LHCN-M2 (cell line): ENCODE results near the gene MPHOSPH8. TPM values are rescaled to one million over a fixed set of nuclear protein-coding genes. Genes with fewer than 3 reads are reported as not detected.
A peak's percentile ranks its signal among the peaks of the same experiment; 100 is the strongest.
"Not testable (repeated sequence)": the region's sequence is repeated elsewhere in the genome, so short reads cannot be mapped to it uniquely, and the experiment has no call there.

ENCODE experiments used
- DNase-seq: peaks from one replicate; pipeline ENCODE4 v3.0.0-alpha.2; 2012; ENCODE audit warnings: low read depth
- total RNA-seq: library from RNA; depleted of rRNA; stranded (reverse); fragments of >200 nt; gene quantifications from 2 replicates; pipeline ENCODE4 v1.2.3, GENCODE V29; 2014

Gene MPHOSPH8
- total RNA-seq, 1 experiment from 2014 or later, result 11.0 TPM

DNA sequence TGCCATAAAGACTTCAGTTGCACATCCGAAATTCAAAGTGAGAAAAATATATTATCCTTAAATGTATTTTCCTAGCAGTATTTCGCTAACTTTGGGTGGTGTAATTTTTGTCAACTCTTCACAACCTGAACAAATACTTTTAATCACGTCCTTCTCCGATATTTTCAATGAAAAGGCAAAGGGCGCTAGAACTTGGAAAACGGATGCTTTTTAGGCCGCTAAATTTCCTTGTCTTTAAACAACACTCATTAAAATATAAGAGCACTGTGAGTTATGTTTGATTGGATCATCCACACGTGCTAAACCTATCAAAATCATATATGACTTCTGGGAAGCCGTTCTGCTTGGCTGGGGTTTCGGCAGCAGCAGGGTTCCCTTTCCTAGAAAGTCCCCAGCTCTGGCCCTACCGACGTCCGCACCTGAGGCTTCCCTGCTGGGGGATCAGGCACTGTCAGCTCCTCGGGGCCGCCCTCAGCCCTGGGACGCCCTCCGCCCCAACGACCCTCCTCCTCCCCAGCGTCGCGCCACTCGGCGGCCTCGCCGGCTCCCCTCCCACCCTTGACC lies 462 bp upstream of the MPHOSPH8 start:
- no peak for DNase-seq

DNA sequence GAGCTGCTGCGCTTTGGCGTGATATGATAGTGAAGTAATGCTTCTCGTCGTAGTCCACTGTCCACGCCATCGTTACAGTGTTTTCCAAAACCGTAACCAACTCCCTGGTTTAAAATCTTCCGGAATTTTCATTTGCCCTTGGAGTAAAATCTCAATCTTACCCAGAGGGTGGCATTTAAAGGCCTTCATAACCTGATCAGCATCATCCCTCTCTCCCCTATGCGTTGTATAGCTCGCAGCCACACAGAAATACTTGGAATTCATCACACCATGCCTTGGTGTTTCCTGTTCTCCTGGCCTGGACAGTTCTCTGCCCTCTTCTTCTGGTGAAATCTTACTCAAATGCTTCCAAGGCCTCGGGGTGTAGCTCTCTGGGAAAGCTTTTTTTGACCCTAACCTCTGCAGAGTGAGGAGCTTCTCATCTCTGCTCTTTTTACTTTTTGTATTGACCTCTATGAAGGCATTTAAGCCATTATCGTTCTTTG lies 839 bp downstream of the MPHOSPH8 start:
- peak; percentile 27 for DNase-seq

DNA sequence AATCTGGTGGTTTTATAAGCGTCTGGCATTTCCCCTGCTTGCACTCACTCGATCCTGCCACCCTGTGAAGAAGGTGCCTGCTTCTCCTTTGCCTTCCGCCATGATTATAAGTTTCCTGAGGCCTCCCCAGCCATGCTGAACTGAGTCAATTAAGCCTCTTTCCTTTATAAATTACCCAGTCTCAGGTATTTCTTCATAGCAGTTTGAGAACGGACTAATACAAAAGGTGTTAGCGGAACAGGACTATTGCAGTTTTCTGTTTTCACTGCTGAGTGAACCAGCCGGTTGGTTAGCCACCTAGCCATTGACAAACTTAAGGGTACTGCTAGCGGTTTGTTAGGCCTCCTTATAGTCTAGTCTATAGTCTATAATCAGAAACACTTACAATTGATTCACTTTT lies 2.5 kb downstream of the MPHOSPH8 start:
- not testable (repeated sequence) for DNase-seq

DNA sequence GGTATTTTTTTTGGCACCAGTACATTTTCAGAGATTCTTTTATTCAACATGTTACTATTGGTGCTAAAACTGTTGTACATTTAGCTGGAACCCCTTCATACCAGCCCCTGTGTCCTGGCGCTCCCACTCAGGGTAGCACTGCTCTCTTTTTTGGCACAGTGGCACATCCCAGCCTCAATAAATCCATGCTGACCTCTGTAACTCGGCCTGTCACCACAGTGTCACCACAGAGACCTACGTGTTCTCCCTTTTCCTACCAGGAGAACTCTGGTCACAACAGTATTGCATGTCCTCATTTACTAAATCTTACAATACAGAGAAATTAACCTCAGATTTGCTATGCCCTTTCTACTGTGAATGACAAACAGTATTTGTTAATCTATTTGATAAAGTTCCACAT lies 10.2 kb downstream of the MPHOSPH8 start:
- DNase-seq, result no peak

DNA sequence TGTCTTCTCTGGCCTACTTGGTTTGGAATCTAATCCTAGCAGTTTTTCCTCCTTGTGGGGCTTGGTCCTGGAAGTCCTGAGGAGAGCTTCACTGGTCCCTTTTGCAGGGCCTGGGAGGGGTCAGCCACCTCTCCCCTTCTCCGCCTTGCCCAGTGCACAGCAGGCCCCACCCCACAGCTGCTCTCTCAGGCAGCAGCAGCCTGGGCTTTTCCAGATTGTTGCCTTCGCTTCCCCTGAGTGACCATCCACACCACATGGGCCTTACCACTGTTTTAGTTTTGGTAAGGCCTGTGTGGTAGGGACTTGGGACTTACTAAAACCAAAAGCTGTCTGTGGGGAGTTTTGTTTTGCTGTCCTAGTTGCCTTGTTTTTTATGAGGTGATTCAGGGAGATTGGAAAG lies 11.5 kb downstream of the MPHOSPH8 start:
- DNase-seq, result no peak

DNA sequence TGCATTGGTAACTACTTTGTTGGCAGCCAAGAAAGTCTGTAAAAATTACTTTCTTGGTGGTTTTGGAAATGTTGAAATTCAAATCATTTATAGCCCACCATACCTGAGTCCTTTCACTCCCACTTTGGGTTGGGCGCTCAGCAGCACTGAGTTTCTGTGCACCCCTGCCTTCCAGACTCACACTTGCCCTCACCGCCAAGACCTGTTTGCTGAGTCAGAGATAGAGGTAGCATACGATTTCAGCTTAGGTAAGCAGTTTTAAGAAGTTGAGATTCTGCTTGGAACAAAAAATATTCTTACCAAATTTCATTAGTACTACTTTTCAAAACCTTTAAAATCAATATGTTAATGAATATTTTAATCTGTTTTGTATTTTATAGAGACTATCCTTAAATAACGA lies 12.6 kb downstream of the MPHOSPH8 start:
- no peak for DNase-seq

DNA sequence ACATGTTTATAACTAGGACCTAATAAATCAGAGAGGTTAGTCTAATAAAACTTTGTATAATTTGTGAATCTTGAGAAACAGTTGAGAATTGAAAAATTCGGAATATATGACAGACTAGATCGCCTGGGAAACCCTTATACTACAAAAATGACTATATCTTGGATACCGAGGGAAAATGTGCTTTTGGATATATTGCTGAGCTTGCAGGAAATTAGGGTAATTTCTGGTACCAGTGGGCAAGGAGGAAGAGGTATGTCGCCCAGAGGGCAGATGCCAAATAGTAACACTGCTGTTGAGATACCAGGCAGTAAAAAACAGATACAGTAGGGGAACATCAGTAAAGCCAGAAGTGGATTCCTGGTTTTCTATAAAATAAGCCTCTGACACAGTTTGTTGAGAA lies 17.3 kb downstream of the MPHOSPH8 start:
- DNase-seq, result no peak

DNA sequence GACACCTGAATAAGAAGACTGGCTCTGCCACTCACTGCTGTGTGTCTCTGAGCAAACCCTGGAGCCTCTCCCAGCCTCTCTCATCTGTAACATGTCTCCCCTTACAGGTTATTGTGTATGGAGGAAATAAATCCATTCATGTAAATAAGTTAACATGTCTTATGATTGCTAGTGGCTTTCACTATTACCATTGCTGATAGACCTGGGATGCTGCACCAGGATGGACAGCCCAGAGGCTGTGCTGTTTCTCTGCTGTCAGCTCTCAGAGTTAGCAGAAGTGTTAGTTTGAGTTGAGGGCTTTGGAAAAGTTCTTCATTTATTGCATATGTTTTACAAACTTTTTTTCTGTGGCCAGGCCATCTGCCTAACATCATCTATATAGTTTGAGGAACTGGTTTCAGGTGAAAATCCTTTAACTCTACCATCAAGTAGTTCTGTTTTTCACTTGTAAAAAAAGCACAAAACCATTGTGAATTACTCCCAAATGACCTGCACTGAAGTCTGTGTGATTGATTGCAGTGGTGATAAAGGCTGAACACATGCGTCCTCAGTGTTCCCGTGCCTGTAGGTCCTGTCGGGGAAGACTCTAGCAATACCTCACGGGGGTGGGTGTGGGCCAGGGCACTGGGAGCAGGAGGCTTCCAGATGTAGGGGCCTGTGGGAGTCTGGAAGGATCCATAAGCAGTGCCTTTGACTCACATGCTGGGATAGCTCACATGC lies 24.6 kb downstream of the MPHOSPH8 start:
- DNase-seq, result no peak

DNA sequence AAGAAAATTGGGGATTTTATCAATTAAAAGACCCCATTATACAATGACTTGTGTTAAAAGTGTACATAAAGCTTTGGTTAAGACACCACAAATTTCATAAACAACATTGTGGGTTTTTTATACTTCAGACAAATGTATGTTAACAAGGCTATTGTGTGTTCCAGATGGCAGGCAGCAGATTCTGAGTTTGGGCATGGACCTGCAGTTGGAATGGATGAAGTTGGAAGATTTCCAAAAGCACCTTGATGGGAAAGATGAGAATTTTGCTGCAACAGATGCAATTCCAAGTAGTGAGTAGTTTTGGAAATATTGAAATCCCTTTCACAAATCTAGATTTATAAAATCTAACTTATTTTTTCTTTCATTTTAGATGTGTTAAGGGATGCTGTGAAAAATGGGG lies 25.4 kb downstream of the MPHOSPH8 start:
- DNase-seq, result no peak

DNA sequence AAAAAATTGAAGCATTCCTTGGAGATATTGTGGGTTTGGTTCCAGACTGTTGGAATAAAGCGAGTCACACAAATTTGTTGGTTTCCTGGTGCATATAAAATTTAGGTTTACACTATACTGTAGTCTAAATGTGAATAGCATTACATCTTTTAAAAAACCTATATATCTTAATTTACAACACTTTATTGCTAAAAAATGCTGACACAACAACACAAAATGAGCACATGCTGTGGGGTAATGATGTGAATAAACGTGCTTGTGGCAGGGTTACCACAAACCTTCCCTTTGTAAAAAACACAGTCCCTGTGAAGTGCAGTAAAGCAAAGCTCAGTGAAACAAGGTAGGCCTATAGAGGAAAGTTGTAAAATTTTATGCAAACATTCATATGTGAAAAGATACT lies 27.7 kb downstream of the MPHOSPH8 start:
- DNase-seq, result no peak

DNA sequence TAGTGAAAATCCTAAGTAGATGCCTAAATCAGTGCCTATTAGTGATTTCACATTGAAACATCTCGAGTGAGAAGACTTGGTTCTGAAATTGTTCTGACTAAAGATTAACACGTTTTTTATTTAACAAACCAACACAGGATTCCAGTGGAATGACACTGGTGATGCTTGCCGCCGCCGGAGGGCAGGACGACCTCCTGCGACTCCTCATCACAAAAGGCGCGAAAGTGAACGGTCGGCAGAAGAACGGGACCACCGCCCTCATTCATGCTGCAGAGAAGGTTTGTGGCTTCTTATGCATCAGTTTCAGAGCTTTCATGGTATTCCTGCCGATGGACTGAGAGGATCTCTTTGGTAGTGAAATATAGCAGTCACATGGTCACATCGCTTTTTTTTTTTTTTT lies 28.1 kb downstream of the MPHOSPH8 start:
- DNase-seq, result no peak

DNA sequence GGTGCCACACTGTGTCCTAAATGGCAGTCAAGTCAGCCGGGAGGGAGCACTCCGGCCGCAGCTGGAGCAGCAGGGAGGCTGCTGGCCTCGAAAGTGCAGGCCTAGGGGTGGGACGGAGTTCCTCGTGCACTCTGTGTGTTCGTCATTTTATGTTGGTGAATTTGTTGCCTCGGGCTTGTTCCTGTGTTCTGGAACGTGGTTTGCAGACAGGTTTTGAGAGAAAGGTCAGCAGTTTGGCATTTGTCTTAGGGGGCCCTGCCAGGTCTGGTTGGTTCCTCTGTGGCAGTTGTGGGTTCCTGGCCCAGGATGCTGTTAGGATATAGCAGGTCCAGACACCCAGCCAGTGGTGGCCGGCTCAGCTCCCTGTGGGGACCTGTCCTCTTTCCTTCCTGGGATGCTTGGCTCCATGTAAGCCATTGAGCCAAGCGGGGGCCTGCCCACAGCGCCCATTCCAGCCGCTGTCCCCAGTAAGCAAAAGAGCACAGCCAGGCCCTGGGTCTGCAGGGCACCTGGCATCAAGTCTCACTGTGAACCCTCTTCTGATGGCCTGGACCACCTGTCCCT lies 30.0 kb downstream of the MPHOSPH8 start:
- no peak for DNase-seq

DNA sequence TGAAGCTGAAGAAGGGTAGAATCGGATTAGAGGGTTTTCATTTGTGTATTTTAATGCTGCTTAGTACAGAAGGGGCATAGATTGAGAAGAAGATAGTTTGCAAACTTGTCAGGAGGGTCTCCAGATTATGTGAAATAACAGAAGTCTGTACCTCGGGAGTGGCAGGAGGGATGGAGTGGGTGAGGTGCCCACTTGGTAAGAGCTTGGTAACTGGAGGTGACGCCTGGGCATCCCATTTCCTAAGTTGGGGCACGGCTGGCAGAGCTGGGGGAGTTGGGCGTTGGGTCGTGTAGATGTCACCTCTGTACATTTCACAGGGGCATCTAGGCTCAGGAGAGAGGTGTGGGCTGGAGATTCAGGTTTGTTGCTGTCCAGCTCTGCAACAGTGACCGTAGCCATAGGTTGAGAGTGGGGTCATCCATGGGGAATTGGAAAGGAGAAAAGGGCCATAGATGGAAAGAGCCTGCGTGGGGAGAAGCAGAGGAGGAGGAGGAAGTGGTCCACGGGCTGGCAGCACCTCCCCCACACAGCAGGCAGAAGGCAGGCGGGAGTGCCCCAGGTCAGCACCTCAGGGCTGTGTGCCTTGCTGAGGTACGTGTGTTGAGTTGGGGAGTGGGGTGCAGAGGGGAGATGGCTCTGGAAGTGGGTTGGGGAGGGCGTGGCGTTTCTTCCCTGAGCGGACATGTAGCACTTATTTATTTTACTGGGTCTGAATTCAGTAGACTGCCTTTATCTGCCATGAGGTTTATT lies 31.2 kb downstream of the MPHOSPH8 start:
- DNase-seq, result no peak

DNA sequence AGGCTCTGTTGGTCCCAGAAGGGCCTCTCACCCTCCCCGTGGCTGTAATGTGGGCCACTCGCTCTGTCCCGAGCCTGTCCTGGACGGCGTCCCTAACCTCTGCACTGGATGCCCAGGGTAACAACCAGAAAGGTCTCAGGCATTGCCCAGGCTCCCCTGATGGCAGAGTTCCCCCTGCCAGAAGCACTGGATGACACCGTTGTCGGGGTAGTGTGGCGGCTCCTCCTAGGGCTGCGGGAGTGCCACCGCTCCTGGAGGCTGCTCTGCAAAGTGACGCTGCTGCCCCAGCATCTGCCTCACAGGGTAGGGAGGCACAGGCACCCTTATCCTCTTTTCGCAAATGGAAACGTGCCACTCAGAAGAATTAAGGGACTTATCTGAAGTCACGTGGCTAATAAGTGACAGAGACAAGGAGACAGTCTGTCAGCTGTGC lies 32.0 kb downstream of the MPHOSPH8 start:
- DNase-seq, result no peak

DNA sequence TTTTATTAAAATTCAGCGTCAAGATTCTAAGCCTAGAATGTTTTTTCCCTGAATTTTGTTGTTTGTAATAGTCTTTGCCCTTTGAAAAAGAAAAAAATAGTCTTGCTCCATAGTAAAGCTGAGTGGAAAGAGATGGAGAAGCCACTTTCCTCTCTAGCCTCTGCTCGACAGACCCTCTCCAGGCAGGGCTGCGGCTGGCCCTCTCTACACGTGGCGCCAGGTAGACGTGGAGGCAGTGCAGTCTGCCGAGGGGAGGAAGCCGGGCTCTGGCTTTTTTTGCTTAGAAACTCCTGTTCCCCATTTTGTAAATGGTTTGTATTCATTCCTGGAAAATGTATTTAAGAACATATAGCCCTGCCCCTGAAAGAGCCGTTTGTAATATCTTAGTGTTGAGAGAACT lies 35.3 kb downstream of the MPHOSPH8 start:
- DNase-seq, result no peak

DNA sequence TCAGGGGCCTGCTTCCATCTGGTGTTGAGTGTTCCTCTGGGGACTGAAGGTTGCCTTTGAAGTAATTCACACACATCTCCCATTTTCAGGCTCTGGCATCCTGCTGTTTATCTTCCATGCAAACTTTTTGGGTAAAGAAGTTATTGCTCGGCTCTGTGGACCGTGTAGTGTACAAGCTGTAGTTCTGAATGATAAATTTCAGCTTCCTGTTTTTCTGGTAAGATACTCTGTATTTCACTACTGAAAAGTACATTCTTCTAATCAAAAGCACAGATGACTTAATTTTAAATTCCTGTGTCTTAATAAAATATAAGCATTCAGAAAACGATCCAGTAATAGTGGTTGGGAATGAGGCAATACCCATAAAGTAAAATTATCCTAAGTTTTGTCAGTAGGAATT lies 36.7 kb downstream of the MPHOSPH8 start:
- no peak for DNase-seq

DNA sequence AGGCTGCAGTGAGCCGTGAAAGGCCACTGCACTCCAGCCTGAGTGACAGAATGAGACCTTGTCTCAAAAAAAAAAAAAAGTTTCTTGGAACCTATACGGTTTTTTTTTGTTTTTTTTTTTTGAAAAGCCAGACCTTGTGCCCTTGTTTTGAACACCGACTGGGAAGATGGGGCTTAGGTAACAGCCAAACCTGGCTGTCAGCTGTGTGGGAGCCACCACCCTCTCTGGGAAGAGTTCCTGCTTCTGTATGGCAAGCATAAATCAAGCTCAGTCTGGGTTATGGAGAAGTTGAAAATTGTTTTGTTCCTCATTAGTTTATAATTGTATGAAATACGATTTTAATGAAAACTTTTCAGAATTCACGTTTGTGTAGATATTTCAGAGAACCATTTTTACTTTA lies 39.5 kb downstream of the MPHOSPH8 start:
- DNase-seq, result no peak

DNA sequence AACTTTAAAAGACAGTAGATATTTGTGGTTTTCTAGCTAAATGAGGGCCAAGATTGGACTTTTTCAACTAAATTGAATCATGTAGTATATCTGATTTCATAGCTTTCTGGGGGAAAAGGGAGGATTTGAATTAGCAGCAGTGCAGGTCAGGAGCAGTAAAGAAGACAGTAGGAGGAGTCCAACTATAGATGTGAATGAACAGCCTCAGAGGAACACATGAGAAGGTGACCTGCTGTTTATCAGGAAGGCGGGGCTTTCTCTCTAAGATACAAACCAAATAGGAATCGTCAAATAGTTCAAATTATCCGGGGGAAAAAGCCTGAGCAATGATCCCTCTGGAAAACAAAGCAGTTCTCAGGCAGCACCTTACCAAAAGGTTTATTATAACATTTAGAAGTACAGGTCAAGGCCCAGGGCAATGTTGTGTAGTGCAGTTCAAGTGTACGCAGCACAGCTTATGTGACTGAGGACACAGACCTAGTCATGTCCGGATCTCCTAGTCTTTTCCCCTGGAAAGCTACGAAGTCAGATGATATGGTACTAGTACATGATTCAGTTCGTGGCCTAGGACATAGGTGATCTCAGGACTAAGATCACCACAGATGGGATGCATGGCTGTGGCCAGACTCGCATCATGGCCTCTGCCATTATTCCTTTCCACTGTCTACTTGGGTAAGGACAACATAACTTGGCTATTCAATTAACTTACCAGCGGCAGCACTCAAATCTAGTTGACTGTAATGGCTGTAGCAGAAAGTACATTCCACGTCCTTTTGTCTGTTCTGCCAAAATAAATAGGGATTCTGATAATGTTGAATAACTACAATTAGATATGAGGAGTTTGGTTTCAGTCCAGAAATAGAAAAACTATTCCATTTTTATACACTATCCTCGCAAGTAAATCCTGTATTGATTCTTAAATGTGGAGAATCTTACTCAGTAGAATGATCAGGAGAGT lies 40.3 kb downstream of the MPHOSPH8 start:
- no peak for DNase-seq

DNA sequence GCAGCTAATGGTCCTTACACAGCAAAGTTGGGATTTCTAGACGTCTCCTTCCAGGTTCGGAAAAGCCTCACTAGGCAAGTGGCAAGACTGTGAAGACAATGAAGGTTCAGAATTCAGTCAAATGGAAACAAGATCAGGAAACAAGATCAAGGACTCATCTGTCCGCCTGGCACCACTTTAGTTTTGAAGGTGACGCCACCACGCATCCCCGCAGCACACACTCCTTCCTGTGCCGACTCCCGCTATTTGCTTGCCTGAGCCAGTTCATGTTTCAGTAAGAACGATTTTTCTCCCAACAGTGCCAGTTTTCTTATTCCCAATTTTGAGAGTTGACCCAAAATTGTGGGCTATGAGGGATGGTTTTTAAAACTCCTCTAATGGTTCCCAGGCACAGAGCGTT lies 41.4 kb downstream of the MPHOSPH8 start:
- no peak for DNase-seq

DNA sequence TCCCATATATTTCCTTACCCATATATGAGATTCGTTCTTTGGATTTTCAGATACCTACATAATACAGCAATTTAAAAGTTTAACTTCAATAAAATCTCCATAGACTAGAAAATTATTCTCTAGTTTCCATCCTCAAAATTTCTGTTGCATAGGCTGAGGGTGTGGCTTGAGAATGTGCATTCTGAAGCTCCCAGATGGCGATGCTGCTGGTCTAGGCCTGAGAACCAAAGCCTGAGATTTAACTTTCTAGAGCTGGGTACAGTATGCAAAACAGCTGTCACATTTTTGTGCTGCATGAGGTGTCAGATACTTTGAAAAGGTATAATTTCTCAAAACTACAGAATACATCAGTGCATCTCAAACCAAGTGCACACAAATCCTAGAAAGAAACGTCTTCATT lies 42.7 kb downstream of the MPHOSPH8 start:
- DNase-seq, result no peak

DNA sequence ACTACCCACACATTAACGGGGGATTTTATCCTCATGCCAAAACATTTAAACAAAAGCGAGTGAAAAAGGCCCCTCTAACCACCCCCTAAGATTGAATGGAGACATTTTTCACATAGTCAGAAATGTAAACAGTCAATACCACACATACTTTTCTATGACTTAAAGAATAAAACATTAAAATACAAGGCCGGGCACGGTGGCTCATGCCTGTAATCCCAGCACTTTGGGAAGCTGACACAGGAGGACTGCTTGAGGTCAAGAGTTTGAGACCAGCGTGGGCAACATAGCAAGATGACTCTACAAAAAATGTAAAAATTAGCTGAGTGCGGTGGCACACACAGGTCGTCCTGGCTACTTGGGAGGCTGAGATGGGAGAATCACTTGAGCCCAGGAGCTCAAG lies 47.3 kb downstream of the MPHOSPH8 start:
- DNase-seq, result no peak
